RWPE2 (cell line): ENCODE data around the gene ATP6V0A1.
"Not testable (repeated sequence)": the region's sequence is repeated elsewhere in the genome, so short reads cannot be mapped to it uniquely, and the experiment has no call there.

Experiments used
- ATAC-seq: fragments of 200-7000 bp; cut with Tn5 transposase; 3 replicates; pipeline ENCODE4 v1.9.1; 2021; ENCODE audit warnings: low read depth
- DNase-seq: peaks from one replicate; pipeline ENCODE4 v3.0.0-alpha.2; 2020; ENCODE audit warnings: low spot score
- H3K27ac ChIP-seq: fragments of 450-650 bp; 2 replicates; pipeline ENCODE4 v1.5.1; 2017; ENCODE audit warnings: mild to moderate bottlenecking; ENCODE audit not compliant: poor library complexity, severe bottlenecking
- H3K27me3 ChIP-seq: fragments of 250-450 bp; sonication (Bioruptor Pico); 2 replicates; pipeline ENCODE4 v1.5.1; 2021; ENCODE audit warnings: mild to moderate bottlenecking, moderate library complexity; ENCODE audit not compliant: insufficient read depth, poor library complexity, severe bottlenecking
- H3K36me3 ChIP-seq: fragments of 250-450 bp; sonication (Bioruptor Pico); 2 replicates; pipeline ENCODE4 v1.5.1; 2020; ENCODE audit warnings: low read depth, mild to moderate bottlenecking, moderate library complexity
- H3K4me1 ChIP-seq: fragments of 250-450 bp; sonication (Bioruptor Pico); 2 replicates; pipeline ENCODE4 v1.5.1; 2021; ENCODE audit warnings: mild to moderate bottlenecking, moderate library complexity; ENCODE audit not compliant: insufficient read depth, poor library complexity, severe bottlenecking
- H3K4me3 ChIP-seq: fragments of 250-450 bp; sonication (Bioruptor Pico); 2 replicates; pipeline ENCODE4 v1.5.1; 2021; ENCODE audit warnings: mild to moderate bottlenecking, moderate library complexity; ENCODE audit not compliant: severe bottlenecking
- H3K9me3 ChIP-seq: fragments of 250-450 bp; sonication (Bioruptor Pico); 2 replicates; pipeline ENCODE4 v1.5.1; 2021; ENCODE audit warnings: mild to moderate bottlenecking, moderate library complexity; ENCODE audit not compliant: severe bottlenecking
- TF ChIP-seq, protein P1 (sequence below): fragments of 450-650 bp; IDR thresholded peaks from one replicate; pipeline ENCODE4 v1.5.1; 2017; ENCODE audit warnings: mild to moderate bottlenecking, moderate library complexity; ENCODE audit not compliant: poor library complexity, severe bottlenecking

The ATP6V0A1 gene

DNA sequence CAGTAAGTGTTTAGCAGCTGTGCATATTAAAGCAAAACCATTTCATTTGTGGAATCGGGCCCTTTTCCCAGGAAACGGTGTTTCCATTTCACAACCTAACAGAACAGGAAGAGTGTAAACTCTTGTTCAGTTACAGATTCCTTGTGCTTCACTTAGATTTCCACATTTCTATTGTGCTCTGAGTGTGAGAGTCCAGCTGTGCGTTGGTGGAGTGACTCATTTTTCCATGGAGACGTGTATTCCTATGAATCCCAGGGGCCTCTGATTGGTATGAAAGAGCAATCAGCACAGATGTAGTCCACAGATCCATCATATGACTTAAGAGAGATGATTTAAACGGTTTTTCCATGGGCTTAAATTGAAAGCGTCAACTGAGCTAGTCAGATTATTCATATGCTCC is 22.3 kb upstream of the ATP6V0A1 start:
- Histone ChIP-seq H3K9me3 (no peaks in the 10 kb centered on the region), H3K27me3 (no peaks in the 10 kb centered on the region), H3K4me1 (peaks cover 10% of the 10 kb centered on the region), H3K27ac (peak overlapping the region; percentile 51), H3K36me3 (no peaks in the 10 kb centered on the region), H3K4me3 (no peak overlapping the region)
- no peak for DNase-seq
- ATAC-seq = peak; percentile 92
- TF ChIP-seq, protein P1, sequence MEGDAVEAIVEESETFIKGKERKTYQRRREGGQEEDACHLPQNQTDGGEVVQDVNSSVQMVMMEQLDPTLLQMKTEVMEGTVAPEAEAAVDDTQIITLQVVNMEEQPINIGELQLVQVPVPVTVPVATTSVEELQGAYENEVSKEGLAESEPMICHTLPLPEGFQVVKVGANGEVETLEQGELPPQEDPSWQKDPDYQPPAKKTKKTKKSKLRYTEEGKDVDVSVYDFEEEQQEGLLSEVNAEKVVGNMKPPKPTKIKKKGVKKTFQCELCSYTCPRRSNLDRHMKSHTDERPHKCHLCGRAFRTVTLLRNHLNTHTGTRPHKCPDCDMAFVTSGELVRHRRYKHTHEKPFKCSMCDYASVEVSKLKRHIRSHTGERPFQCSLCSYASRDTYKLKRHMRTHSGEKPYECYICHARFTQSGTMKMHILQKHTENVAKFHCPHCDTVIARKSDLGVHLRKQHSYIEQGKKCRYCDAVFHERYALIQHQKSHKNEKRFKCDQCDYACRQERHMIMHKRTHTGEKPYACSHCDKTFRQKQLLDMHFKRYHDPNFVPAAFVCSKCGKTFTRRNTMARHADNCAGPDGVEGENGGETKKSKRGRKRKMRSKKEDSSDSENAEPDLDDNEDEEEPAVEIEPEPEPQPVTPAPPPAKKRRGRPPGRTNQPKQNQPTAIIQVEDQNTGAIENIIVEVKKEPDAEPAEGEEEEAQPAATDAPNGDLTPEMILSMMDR = no peak

DNA sequence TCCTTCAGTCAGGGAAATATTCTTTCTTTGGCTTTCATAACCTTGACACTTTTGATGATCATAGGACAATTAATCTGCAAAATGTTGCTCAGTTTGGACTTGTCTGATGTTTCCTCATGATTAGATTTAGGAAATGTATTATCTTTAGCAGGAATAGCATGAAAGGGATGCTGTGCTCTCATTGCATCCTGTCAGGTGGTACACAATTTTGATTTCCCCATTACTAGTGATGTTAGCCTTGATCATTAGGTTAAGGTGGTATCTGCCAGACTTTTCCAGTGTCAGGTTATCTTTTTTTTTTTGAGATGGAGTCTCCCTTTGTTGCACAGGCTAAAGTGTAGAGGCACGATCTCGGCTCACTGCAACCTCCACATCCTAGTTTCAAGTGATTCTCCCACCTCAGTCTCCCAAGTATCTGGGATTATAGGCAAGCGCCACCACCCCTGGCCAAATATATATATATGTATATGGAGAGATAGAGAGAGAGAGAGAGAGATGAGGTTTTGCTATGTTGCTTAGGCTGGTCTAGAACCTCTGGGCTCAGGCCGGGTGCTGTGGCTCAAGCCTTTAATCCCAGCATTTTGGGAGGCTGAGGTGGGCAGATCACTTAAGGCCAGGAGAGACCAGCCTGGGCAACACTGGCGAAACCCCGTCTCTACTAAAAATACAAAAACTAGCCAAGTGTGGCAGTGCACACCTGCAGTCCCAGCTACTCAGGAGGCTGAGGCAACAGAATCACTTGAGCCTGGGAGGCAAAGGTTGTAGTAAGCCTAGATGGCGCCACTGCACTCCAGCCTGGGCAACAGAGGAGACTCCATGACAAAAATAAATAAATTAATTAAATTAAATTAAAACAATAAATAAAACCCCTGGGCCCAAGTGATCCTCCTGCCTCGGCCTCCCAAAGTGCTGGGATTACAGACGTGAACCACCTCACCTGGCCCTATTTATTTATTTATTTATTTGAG is 19.8 kb upstream of the ATP6V0A1 start:
- H3K27ac ChIP-seq = no peak overlapping the region
- no peak overlapping the region for H3K4me3 ChIP-seq
- TF ChIP-seq, protein P1 = peak; percentile 69
- H3K9me3 ChIP-seq = no peaks in the 10 kb centered on the region
- DNase-seq (no peak), ATAC-seq (peak; percentile 47; the same call in 1 of the 3 replicates)
- H3K4me1 ChIP-seq = peaks cover 10% of the 10 kb centered on the region
- H3K36me3 ChIP-seq = no peaks in the 10 kb centered on the region
- no peaks in the 10 kb centered on the region for H3K27me3 ChIP-seq

DNA sequence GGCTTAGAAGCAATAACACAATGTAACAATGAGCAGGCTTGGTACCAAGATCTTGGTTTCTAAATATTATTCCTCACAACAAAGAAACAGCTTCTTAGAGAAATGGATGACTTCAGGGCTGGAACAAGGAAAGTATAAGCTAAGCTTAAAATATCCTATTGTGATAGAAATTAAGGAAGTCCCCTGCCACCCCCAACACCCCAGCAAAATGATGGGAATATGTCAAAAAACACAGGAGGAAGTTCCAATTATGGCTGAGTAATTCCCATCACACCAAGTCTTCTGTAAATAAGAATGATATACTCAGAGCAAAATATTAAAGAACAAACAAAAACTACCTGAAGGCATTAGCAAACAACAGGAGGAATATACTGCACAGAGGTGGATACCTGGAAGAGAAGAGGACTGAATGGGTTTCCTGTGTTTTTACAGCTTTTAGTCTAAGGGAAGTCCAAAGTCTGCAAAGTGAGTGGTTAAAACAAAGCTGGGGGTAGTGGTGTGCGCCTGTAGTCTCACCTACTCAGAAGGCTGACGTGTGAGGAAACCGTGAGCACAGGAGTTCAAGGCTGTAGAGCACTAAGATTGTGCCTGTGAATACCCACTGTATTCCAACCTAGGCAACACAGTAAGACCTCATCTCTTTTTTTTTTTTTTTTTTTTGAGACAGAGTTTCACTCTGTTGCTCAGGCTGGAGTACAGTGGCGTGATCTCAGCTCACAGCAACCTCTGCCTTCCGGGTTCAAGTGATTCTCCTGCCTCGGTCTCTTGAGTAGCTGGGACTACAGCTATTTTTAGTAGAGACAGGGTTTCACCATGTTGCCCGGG is 17.1 kb upstream of the ATP6V0A1 start:
- no peak overlapping the region for H3K27ac ChIP-seq
- TF ChIP-seq, protein P1 = no peak
- ATAC-seq (no peak), DNase-seq (no peak)
- no peaks in the 10 kb centered on the region for H3K36me3 ChIP-seq
- H3K4me3 ChIP-seq = no peak overlapping the region
- H3K4me1 ChIP-seq = peaks cover 2% of the 10 kb centered on the region
- no peaks in the 10 kb centered on the region for H3K9me3 ChIP-seq
- no peaks in the 10 kb centered on the region for H3K27me3 ChIP-seq

DNA sequence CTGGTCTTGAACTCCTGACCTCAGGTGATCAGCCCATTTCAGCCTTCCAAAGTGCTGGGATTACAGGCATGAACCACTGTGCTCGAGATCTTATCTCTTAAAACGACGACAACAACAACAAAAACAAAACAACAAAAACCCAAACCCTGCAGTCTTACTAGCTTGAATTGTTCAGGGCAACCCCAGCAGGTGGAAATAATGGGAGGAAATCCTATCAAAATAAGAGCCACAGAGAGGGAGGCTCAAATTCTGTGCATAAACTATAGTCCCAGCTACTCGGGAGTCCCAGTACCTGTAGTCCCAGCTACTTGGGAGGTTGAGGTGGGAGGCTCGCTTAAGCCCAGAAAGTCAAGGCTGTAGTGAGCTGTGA is 16.5 kb upstream of the ATP6V0A1 start:
- Histone ChIP-seq H3K36me3 (no peaks in the 10 kb centered on the region), H3K4me1 (no peaks in the 10 kb centered on the region), H3K9me3 (no peaks in the 10 kb centered on the region), H3K27me3 (no peaks in the 10 kb centered on the region), H3K27ac (no peak overlapping the region), H3K4me3 (no peak overlapping the region)
- TF ChIP-seq, protein P1 = no peak
- DNase-seq = no peak
- ATAC-seq = no peak

DNA sequence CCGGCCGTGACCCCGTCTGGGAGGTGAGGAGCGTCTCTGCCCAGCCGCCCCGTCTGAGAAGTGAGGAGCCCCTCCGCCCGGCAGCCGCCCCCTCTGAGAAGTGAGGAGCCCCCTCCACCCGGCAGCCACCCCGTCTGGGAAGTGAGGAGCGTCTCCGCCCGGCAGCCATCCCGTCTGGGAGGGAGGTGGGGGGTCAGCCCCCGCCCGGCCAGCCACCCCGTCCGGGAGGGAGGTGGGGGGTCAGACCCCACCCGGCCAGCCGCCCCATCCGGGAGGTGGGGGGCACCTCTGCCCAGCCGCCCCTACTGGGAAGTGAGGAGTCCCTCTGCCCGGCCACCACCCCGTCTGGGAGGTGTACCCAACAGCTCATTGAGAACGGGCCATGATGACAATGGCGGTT is 9.5 kb upstream of the ATP6V0A1 start:
- H3K27me3 ChIP-seq, H3K36me3 ChIP-seq, DNase-seq, H3K9me3 ChIP-seq, H3K27ac ChIP-seq, H3K4me1 ChIP-seq, ATAC-seq, H3K4me3 ChIP-seq: not testable (repeated sequence)

DNA sequence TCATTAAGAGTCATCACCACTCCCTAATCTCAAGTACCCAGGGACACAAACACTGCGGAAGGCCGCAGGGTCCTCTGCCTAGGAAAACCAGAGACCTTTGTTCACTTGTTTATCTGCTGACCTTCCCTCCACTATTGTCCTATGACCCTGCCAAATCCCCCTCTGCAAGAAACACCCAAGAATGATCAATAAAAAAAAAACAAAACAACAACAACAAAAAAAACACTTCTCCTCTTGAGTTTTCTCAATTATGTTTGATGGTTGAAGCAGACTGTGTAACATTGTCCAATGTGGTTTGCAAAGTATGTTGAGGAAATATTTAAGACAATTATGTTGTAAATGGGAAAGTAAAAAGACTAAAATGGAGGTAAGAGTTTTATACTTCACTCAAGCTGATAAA is 8.8 kb upstream of the ATP6V0A1 start:
- H3K4me1 ChIP-seq, H3K9me3 ChIP-seq, DNase-seq, ATAC-seq, H3K4me3 ChIP-seq, H3K27ac ChIP-seq, H3K27me3 ChIP-seq, H3K36me3 ChIP-seq: not testable (repeated sequence)

DNA sequence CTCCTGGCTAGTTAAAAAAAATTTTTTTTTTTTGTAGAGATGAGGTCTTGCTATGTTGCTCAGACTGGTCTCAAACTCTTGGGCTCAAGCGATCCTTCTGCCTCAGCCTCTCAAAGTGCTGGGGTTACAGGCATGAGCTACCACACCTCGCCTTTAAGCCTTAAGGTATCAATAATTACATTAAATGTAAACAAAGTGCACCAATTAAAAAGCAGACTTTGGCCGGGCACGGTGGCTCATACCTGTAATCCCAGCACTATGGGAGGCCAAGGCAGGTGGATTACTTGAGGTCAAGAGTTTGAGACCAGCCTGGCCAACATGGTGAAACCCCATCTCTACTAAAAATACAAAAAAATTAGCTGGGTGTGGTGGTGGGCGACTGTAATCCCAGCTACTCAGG is 7.4 kb upstream of the ATP6V0A1 start:
- not testable (repeated sequence) for H3K27me3 ChIP-seq, ATAC-seq, H3K27ac ChIP-seq, H3K36me3 ChIP-seq, DNase-seq, H3K4me3 ChIP-seq, H3K4me1 ChIP-seq, H3K9me3 ChIP-seq
